ENCODE results near the gene MCF2L. TPM values are rescaled to one million over a fixed set of nuclear protein-coding genes. Genes with fewer than 3 reads are reported as not detected.

Gene MCF2L
- polyA plus RNA-seq, 2 of the 4 experiments (the other 2 are of a cell fraction) = 0.36 to 0.92 TPM

DNA sequence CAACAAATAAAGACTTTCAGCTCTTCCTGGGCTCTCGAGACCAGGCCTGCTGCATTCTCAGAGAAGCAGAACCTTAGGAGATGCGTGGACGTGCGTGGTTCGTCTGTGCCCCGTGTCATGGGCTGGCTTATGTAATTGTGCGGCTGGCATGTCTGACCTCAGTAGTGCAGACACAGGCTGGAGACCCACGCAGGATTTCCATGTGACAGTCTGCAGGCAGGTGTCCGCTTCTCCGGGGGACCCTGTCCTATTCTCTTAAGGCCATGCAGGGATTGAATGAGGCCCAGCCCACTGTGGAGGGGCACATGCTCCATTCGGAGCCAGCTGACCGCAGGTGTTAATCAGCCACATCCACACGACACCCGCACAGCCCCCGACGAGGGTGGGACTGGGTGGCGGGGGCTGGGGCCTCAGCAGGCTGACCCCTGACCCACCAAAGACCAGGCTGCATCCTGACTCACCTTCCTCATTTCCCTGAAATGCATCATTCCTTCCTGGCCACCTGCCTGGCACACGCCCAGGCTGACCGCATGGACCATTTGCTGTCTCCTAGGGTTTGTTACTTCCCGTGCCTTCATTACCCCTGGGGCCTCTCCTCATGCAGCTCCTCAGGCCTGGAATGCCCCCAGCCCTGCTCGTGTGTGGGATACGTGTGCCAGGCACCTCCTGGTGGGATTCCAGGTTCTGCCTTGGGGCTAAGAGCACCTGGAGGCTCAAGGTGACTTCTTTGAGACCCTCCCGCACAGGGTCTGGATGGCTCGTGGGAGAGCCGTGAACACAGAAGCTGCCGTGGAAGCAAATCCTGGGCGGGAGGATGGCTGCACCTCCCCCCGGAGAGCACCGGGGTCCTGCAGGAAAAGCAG is 10.7 kb upstream of the MCF2L start (continued):
- TF ChIP-seq, protein P1, sequence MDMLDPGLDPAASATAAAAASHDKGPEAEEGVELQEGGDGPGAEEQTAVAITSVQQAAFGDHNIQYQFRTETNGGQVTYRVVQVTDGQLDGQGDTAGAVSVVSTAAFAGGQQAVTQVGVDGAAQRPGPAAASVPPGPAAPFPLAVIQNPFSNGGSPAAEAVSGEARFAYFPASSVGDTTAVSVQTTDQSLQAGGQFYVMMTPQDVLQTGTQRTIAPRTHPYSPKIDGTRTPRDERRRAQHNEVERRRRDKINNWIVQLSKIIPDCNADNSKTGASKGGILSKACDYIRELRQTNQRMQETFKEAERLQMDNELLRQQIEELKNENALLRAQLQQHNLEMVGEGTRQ (IDR thresholded peaks at IDR 0.05) = no peak
- no peak for TF ChIP-seq CHD4 (IDR thresholded peaks at IDR 0.05; ENCODE audit: borderline replicate concordance)

GRCh38 chr13:112959206-112959605 is 9.8 kb upstream of the MCF2L start:
- 66% methylated on average over 11 of the region's 11 CpGs for WGBS (ENCODE audit: missing lambda C conversion rate)
- TF ChIP-seq, protein P2, sequence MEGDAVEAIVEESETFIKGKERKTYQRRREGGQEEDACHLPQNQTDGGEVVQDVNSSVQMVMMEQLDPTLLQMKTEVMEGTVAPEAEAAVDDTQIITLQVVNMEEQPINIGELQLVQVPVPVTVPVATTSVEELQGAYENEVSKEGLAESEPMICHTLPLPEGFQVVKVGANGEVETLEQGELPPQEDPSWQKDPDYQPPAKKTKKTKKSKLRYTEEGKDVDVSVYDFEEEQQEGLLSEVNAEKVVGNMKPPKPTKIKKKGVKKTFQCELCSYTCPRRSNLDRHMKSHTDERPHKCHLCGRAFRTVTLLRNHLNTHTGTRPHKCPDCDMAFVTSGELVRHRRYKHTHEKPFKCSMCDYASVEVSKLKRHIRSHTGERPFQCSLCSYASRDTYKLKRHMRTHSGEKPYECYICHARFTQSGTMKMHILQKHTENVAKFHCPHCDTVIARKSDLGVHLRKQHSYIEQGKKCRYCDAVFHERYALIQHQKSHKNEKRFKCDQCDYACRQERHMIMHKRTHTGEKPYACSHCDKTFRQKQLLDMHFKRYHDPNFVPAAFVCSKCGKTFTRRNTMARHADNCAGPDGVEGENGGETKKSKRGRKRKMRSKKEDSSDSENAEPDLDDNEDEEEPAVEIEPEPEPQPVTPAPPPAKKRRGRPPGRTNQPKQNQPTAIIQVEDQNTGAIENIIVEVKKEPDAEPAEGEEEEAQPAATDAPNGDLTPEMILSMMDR (IDR thresholded peaks at IDR 0.05) = no peak
- TF ChIP-seq MAFK (IDR thresholded peaks at IDR 0.05; ENCODE audit: partially characterized antibody) (no peak), ZFP36 (IDR thresholded peaks at IDR 0.05; ENCODE audit: borderline replicate concordance, partially characterized antibody) (no peak), PBX3 (IDR thresholded peaks at IDR 0.05) (no peak), HDAC2 (IDR thresholded peaks at IDR 0.05) (no peak), POLR2A (IDR thresholded peaks at IDR 0.05; ENCODE audit: low read length) (no peak)
- TF ChIP-seq, protein P3, sequence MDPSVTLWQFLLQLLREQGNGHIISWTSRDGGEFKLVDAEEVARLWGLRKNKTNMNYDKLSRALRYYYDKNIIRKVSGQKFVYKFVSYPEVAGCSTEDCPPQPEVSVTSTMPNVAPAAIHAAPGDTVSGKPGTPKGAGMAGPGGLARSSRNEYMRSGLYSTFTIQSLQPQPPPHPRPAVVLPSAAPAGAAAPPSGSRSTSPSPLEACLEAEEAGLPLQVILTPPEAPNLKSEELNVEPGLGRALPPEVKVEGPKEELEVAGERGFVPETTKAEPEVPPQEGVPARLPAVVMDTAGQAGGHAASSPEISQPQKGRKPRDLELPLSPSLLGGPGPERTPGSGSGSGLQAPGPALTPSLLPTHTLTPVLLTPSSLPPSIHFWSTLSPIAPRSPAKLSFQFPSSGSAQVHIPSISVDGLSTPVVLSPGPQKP (IDR thresholded peaks at IDR 0.05; ENCODE audit: low read depth, low read length) = no peak
- TF ChIP-seq, protein P4, sequence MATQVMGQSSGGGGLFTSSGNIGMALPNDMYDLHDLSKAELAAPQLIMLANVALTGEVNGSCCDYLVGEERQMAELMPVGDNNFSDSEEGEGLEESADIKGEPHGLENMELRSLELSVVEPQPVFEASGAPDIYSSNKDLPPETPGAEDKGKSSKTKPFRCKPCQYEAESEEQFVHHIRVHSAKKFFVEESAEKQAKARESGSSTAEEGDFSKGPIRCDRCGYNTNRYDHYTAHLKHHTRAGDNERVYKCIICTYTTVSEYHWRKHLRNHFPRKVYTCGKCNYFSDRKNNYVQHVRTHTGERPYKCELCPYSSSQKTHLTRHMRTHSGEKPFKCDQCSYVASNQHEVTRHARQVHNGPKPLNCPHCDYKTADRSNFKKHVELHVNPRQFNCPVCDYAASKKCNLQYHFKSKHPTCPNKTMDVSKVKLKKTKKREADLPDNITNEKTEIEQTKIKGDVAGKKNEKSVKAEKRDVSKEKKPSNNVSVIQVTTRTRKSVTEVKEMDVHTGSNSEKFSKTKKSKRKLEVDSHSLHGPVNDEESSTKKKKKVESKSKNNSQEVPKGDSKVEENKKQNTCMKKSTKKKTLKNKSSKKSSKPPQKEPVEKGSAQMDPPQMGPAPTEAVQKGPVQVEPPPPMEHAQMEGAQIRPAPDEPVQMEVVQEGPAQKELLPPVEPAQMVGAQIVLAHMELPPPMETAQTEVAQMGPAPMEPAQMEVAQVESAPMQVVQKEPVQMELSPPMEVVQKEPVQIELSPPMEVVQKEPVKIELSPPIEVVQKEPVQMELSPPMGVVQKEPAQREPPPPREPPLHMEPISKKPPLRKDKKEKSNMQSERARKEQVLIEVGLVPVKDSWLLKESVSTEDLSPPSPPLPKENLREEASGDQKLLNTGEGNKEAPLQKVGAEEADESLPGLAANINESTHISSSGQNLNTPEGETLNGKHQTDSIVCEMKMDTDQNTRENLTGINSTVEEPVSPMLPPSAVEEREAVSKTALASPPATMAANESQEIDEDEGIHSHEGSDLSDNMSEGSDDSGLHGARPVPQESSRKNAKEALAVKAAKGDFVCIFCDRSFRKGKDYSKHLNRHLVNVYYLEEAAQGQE (IDR thresholded peaks at IDR 0.05) = no peak
- Histone ChIP-seq H3K4me1 (no peaks in the 10 kb centered on the region), H3K27ac (no peak overlapping the region), H3K4me2 (no peak overlapping the region), H3K9me3 (no peaks in the 10 kb centered on the region), H3K4me3 (no peak overlapping the region)
- ChIA-PET CTCF (no interaction called here), POLR2A (no interaction called here)
- FAIRE-seq (no peak), ATAC-seq (no peak), DNase-seq (ENCODE audit: low read depth in 1 of 2, low spot score in 1 of 2) (no peak)

- H3K4me3 ChIP-seq = no peak overlapping the region
- FAIRE-seq = no peak
- no peak overlapping the region for H3K27ac ChIP-seq
- no peak overlapping the region for H3K4me2 ChIP-seq
- no peak for DNase-seq (ENCODE audit: low read depth in 1 of 2, low spot score in 1 of 2)
- WGBS (ENCODE audit: missing lambda C conversion rate) = 72% methylated on average over 25 of the region's 30 CpGs
- no peaks in the 10 kb centered on the region for H3K4me1 ChIP-seq
- POLR2A ChIA-PET = no interaction called here
- ATAC-seq = no peak
- no peak for TF ChIP-seq RFX5 (IDR thresholded peaks at IDR 0.05)
- TF ChIP-seq BCL3 (IDR thresholded peaks at IDR 0.05) = no peak
- no peak for TF ChIP-seq MAZ (IDR thresholded peaks at IDR 0.05; ENCODE audit: borderline replicate concordance, low read depth, low read length)
- CTCF ChIA-PET = no interaction called here
- no peaks in the 10 kb centered on the region for H3K9me3 ChIP-seq
Measured at GRCh38 chr13:112959701-112960542, 9.1 kb upstream of the MCF2L start.

All from A549 (cell line).